Mesothelial cell of epicardium (in vitro differentiated cells): Measurements from ENCODE around the gene TRIM34. TPM values are rescaled to one million over a fixed set of nuclear protein-coding genes. Genes with fewer than 3 reads are reported as not detected.

ENCODE experiments used
- DNase-seq, 2 experiments: peaks; one replicate each; pipeline ENCODE4 v3.0.0; 2021; ENCODE audit warnings: low spot score in 2 of 2; ENCODE audit not compliant: unreplicated experiment in 2 of 2
- H3K27ac Mint-ChIP-seq: 2 replicates; pipeline ENCODE4 v1.8.0; 2021; ENCODE audit warnings: mixed read lengths
- H3K27me3 Mint-ChIP-seq: 2 replicates; pipeline ENCODE4 v1.8.0; 2021; ENCODE audit warnings: low read depth, mixed read lengths
- H3K36me3 Mint-ChIP-seq: 2 replicates; pipeline ENCODE4 v1.8.0; 2021; ENCODE audit warnings: mixed read lengths
- H3K4me1 Mint-ChIP-seq: 2 replicates; pipeline ENCODE4 v1.8.0; 2021; ENCODE audit warnings: mixed read lengths
- H3K4me3 Mint-ChIP-seq: 2 replicates; pipeline ENCODE4 v1.8.0; 2021; ENCODE audit warnings: mild to moderate bottlenecking, moderate library complexity, mixed read lengths
- H3K9me3 Mint-ChIP-seq: 2 replicates; pipeline ENCODE4 v1.8.0; 2021; ENCODE audit warnings: mixed read lengths
- CTCF ChIP-seq: fragments of 200-600 bp; sonication (generic); IDR thresholded peaks from one replicate; pipeline ENCODE4 v1.5.0; 2021; ENCODE audit warnings: antibody characterized with exemption; ENCODE audit not compliant: unreplicated experiment
- total RNA-seq: library from RNA; stranded (reverse); gene quantifications from 3 replicates; pipeline ENCODE4 v1.2.1, GENCODE V29; 2021

The TRIM34 gene
- total RNA-seq, 1 donor from 2014 or later: 5.0 TPM

GRCh38 chr11:5610446-5610845 lies 14.4 kb upstream of the TRIM34 start:
- DNase-seq: no peak
- H3K27me3 Mint-ChIP-seq: no peaks in the 10 kb centered on the region

GRCh38 chr11:5611627-5612026 lies 13.2 kb upstream of the TRIM34 start:
- no peak for TF ChIP-seq CTCF
- no peak for DNase-seq
- H3K9me3 Mint-ChIP-seq: no peaks in the 10 kb centered on the region
- H3K36me3 Mint-ChIP-seq: peaks cover 25% of the 10 kb centered on the region
- no peaks in the 10 kb centered on the region for H3K27me3 Mint-ChIP-seq
- H3K4me1 Mint-ChIP-seq: no peaks in the 10 kb centered on the region
- H3K4me3 Mint-ChIP-seq: no peak overlapping the region
- no peak overlapping the region for H3K27ac Mint-ChIP-seq

More at GRCh38 chr11:5610446-5610845, 14.4 kb upstream of the TRIM34 start:
- H3K36me3 Mint-ChIP-seq: peaks cover 30% of the 10 kb centered on the region
- H3K9me3 Mint-ChIP-seq: no peaks in the 10 kb centered on the region
- H3K4me1 Mint-ChIP-seq: peaks cover 10% of the 10 kb centered on the region
- TF ChIP-seq CTCF: no peak
- no peak overlapping the region for H3K27ac Mint-ChIP-seq
- no peak overlapping the region for H3K4me3 Mint-ChIP-seq

- no peak for DNase-seq
- H3K36me3 Mint-ChIP-seq: no peaks in the 10 kb centered on the region
- no peak overlapping the region for H3K4me3 Mint-ChIP-seq
- no peak for TF ChIP-seq CTCF
- H3K27ac Mint-ChIP-seq: no peak overlapping the region
- no peaks in the 10 kb centered on the region for H3K27me3 Mint-ChIP-seq
- H3K4me1 Mint-ChIP-seq: peaks cover 16% of the 10 kb centered on the region
- no peaks in the 10 kb centered on the region for H3K9me3 Mint-ChIP-seq
Observed at GRCh38 chr11:5618807-5619206, 6.0 kb upstream of the TRIM34 start.

GRCh38 chr11:5620651-5621521 lies 3.9 kb upstream of the TRIM34 start:
- Mint-ChIP-seq H3K36me3 (no peaks in the 10 kb centered on the region), H3K4me1 (peaks cover 32% of the 10 kb centered on the region), H3K9me3 (no peaks in the 10 kb centered on the region), H3K27me3 (no peaks in the 10 kb centered on the region), H3K4me3 (no peak overlapping the region), H3K27ac (peak overlapping the region; percentile 97)
- no peak for DNase-seq
- no peak for TF ChIP-seq CTCF

- Mint-ChIP-seq H3K4me3 (no peak overlapping the region), H3K4me1 (peaks cover 36% of the 10 kb centered on the region)
- TF ChIP-seq CTCF: no peak
Observed at GRCh38 chr11:5621580-5621979, 3.2 kb upstream of the TRIM34 start.

More at GRCh38 chr11:5621580-5621979, 3.2 kb upstream of the TRIM34 start:
- Mint-ChIP-seq H3K36me3 (peaks cover 2% of the 10 kb centered on the region), H3K27ac (peak overlapping the region; percentile 97), H3K27me3 (no peaks in the 10 kb centered on the region), H3K9me3 (no peaks in the 10 kb centered on the region)
- DNase-seq: no peak
